SK-N-SH (cell line): ENCODE data around the gene DNAH9.

Experiments
- CTCF ChIP-seq: fragments of 200-600 bp; sonication (generic); IDR thresholded peaks from 2 replicates; pipeline ENCODE4 v1.6.1; 2017; ENCODE audit warnings: antibody characterized with exemption, mild to moderate bottlenecking, moderate library complexity
- EP300 ChIP-seq, 2 experiments: IDR thresholded peaks; 2 replicates each; pipeline versions ENCODE4 v1.4.0 to v1.6.1; 2012; ENCODE audit warnings: borderline replicate concordance in 1 of 2, low read depth in 1 of 2, low read length in 1 of 2
- EZH2phosphoT487 ChIP-seq: fragments of 200-600 bp; sonication (generic); IDR thresholded peaks from 2 replicates; pipeline ENCODE4 v1.6.1; 2017; ENCODE audit warnings: low read depth, mixed run types, mild to moderate bottlenecking, antibody characterized with exemption, moderate library complexity, borderline replicate concordance
- FOXJ3 ChIP-seq: sonication (generic); formaldehyde crosslinking; IDR thresholded peaks from 2 replicates; pipeline ENCODE4 v1.5.1; 2020; ENCODE audit warnings: mild to moderate bottlenecking, missing genetic modification reagents
- FOXM1 ChIP-seq: IDR thresholded peaks from 2 replicates; pipeline ENCODE4 v1.4.0; 2012; ENCODE audit warnings: low read depth, mild to moderate bottlenecking
- GABPA ChIP-seq: IDR thresholded peaks from 2 replicates; pipeline ENCODE4 v1.4.0; 2012; ENCODE audit warnings: low read depth, mild to moderate bottlenecking
- JUND ChIP-seq: IDR thresholded peaks from 2 replicates; pipeline ENCODE4 v1.4.0; 2012
- REST ChIP-seq: IDR thresholded peaks from 2 replicates; pipeline ENCODE4 v1.6.1; 2012; ENCODE audit warnings: mild to moderate bottlenecking, low read depth, low read length, moderate library complexity
- RXRA ChIP-seq: IDR thresholded peaks from 2 replicates; pipeline ENCODE4 v1.4.0; 2012; ENCODE audit warnings: low read depth, mild to moderate bottlenecking, borderline replicate concordance
- SMC3 ChIP-seq: IDR thresholded peaks from 2 replicates; pipeline ENCODE4 v1.6.1; 2012; ENCODE audit warnings: low read depth, low read length, improper control_type of control experiment
- TCF12 ChIP-seq: IDR thresholded peaks from 2 replicates; pipeline ENCODE4 v1.4.0; 2012
- USF1 ChIP-seq: IDR thresholded peaks from 2 replicates; pipeline ENCODE4 v1.4.0; 2012; ENCODE audit warnings: low read depth, borderline replicate concordance
- USF2 ChIP-seq: fragments of 150-350 bp; IDR thresholded peaks from 2 replicates; pipeline ENCODE4 v1.6.1; 2017; ENCODE audit warnings: antibody characterized with exemption, low read length, low read depth, borderline replicate concordance

- TF ChIP-seq RXRA (no peak), SMC3 (no peak), JUND (no peak), FOXJ3 (CRISPR knock-in tag) (no peak), CTCF (no peak), USF2 (no peak), EP300 (IDR thresholded peaks at IDR 0.05; ENCODE audit: borderline replicate concordance in 1 of 2, low read depth in 1 of 2, low read length in 1 of 2) (no peak), USF1 (no peak), REST (no peak), FOXM1 (no peak), TCF12 (no peak), GABPA (no peak), EZH2phosphoT487 (no peak)
Measured at GRCh38 chr17:11990363-11990983, 392.2 kb downstream of the DNAH9 start.
